Mucosa of gallbladder (tissue), 1 donor: ENCODE data around the gene GNRH2. TPM values are rescaled to one million over a fixed set of nuclear protein-coding genes. Genes with fewer than 3 reads are reported as not detected.
"Not testable (repeated sequence)": the region's sequence is repeated elsewhere in the genome, so short reads cannot be mapped to it uniquely, and the experiment has no call there.

Source experiments
- DNase-seq: peaks from one replicate; pipeline ENCODE4 v3.0.0-alpha.2; 2020; ENCODE audit warnings: low spot score
- total RNA-seq: library from RNA; stranded (reverse); gene quantifications from one replicate; pipeline ENCODE4 v1.2.1, GENCODE V29; 2021
- donor health status: DM: no; HTN: no; CAD: no.

GNRH2 gene
- total RNA-seq = 0.75 TPM

GRCh38 chr20:3043322-3043721 is at the start of gene GNRH2:
GNRH2 (plus strand) TSS chr20:3043622; CDS start chr20:3044415, 793 bp downstream.
- no peak for DNase-seq

- DNase-seq = no peak
Measured at GRCh38 chr20:2995796-2996195, 47.6 kb upstream of the GNRH2 start.

DNA sequence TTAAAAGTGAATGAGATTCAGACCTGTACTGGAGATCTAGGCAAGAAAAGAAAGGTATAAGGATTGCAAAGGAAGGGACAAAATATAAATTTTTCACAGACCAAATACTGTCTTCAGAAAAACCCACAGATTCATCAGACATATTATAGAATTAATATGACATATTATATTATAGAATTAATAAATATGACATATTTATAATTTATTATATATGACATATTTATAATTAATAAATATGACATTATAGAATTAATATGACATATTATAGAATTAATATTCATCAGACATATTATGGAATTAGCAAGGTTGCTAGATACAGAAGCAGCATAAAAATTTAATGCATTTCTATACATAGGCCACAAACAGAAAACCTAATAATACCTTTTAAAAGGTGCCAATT is 44.7 kb upstream of the GNRH2 start:
- no peak for DNase-seq

- DNase-seq = no peak
Measured at GRCh38 chr20:3000852-3001523, 42.4 kb upstream of the GNRH2 start.

- DNase-seq = no peak
Measured at GRCh38 chr20:3003416-3003815, 40.0 kb upstream of the GNRH2 start.

- no peak for DNase-seq
Measured at GRCh38 chr20:3010985-3011723, 32.3 kb upstream of the GNRH2 start.

- no peak for DNase-seq
Measured at GRCh38 chr20:3011752-3012151, 31.7 kb upstream of the GNRH2 start.

DNA sequence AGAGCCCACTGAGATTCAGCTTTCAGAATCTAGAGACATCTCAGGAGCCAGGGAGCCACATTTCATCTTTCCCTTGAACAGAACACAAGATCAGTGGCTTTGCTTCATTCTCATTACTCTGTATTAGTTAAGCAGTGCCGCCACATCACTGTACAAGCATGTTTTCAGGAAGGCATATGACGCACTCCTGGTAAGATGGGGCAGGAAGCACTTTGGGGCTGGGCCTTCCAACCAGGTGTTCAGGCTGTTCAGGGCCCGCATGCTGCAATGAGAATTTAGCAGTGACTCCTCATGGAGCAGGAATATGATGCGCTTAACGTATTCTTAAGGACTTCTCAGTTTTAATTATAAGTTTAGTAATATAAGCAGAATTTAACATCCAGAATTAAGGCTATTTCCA is 29.7 kb upstream of the GNRH2 start:
- DNase-seq = no peak

GRCh38 chr20:3014179-3014578 is 29.2 kb upstream of the GNRH2 start:
- no peak for DNase-seq

GRCh38 chr20:3014662-3015061 is 28.8 kb upstream of the GNRH2 start:
- no peak for DNase-seq

GRCh38 chr20:3015302-3015701 is 28.1 kb upstream of the GNRH2 start:
- DNase-seq = not testable (repeated sequence)

DNA sequence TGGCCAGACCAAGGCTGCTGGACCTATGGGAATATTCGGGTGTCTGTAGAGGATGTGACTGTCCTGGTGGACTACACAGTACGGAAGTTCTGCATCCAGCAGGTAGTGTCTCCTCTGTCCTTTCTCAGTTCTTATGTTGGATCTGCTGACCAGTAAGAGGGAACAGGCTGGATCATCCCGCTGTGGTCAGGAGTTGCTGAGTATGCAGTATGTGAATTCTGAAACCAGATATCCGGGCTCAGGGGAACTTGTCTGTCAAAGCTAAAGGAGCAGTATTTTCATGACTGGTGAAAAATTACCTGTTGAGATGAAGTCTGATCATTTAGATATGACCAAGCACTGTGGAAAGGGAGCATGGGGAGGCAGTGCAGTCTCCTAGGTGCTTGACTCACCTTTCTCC is 22.1 kb upstream of the GNRH2 start:
- DNase-seq = no peak

GRCh38 chr20:3021777-3022176 is 21.6 kb upstream of the GNRH2 start:
- DNase-seq = no peak

GRCh38 chr20:3022559-3023490 is 20.6 kb upstream of the GNRH2 start:
- DNase-seq = not testable (repeated sequence)

DNA sequence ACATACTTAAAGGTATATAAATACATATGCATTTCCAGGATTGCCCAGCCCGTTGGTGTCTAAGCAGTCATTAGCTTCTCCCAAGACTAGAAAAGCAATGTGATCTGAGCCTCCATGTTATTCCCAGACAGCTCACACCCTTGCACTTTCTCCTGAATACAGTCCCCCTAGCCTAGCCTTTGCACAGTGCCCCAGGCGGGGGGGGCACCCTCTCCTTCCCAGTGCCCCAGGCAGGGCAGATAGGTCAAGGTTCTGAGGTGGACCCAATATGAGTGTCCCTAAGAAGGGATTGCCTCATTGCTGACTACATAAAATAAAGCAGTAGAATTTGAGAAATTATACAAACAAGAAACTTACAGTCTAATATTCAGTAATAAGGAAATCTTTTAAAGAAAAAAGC is 15.4 kb upstream of the GNRH2 start:
- DNase-seq = no peak

- DNase-seq = no peak
Measured at GRCh38 chr20:3031524-3032147, 11.8 kb upstream of the GNRH2 start.

- DNase-seq = no peak
Measured at GRCh38 chr20:3032624-3033023, 10.8 kb upstream of the GNRH2 start.

- DNase-seq = no peak
Measured at GRCh38 chr20:3037654-3038053, 5.8 kb upstream of the GNRH2 start.

- no peak for DNase-seq
Measured at GRCh38 chr20:3038454-3038853, 5.0 kb upstream of the GNRH2 start.

- no peak for DNase-seq
Measured at GRCh38 chr20:3039426-3039825, 4.0 kb upstream of the GNRH2 start.

DNA sequence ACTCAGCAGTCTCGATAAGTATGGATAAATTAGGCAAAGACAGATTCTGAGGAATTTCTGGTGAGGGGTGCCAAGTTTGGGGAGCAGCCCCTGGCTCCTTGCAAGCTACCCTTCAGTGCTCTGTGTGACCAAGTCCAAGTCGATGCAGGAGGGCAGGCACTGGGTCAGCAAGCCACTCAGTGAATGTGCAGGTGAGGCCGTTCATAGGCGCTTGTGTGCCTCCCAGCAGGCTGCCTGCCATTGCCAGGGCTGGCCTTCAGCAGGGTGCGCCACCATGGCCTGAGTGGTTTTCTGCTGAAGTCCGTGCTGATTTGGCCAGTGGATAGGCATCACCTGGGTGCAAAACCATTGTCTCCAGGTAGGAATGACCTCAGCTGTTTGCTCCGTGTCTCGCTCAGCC is 3.3 kb upstream of the GNRH2 start:
- no peak for DNase-seq

GRCh38 chr20:3041854-3042409 is 1.5 kb upstream of the GNRH2 start:
- DNase-seq = no peak
